GM23248 (cell line): Measurements from ENCODE around the gene TENT5A.
"Not testable (repeated sequence)": the region's sequence is repeated elsewhere in the genome, so short reads cannot be mapped to it uniquely, and the experiment has no call there.

ENCODE experiments used
- EZH2 ChIP-seq: fragments of 200-600 bp; sonication (generic); IDR thresholded peaks from 2 replicates; pipeline ENCODE4 v1.6.1; 2018; ENCODE audit warnings: antibody characterized with exemption, mild to moderate bottlenecking; ENCODE audit not compliant: insufficient read depth, poor library complexity, severe bottlenecking
- EZH2phosphoT487 ChIP-seq: fragments of 200-600 bp; sonication (generic); IDR thresholded peaks from 2 replicates; pipeline ENCODE4 v1.6.1; 2018; ENCODE audit warnings: antibody characterized with exemption, moderate library complexity, mild to moderate bottlenecking, low read depth; ENCODE audit not compliant: insufficient read depth

DNA sequence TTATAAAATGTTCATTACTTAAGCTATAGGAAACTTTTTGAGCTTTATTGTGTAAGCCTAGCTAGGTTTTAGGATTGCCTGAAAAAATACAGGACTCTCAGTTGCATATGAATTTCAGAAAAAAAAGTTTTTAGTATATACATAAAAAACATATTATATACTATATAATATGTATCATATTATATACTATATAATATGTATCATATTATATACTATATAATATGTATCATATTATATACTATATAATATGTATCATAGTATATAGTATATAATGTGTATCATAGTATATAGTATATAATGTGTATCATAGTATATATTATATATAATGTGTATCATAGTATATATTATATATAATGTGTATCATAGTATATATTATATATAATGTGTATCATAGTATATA, 11.9 kb downstream of the TENT5A start:
- TF ChIP-seq EZH2, EZH2phosphoT487: not testable (repeated sequence)
